SU-DHL-6 (cell line): ENCODE data around the gene DDX41.

Experiments
- EZH2phosphoT487 ChIP-seq: fragments of 200-600 bp; sonication (generic), shearing (Covaris generic); conservative IDR thresholded peaks from 2 replicates; pipeline ENCODE4 v1.6.1; 2018; ENCODE audit warnings: mild to moderate bottlenecking, antibody characterized with exemption, low read length, moderate library complexity, mixed read lengths
- TF ChIP-seq, protein P1 (sequence below): fragments of 200-600 bp; sonication (generic); IDR thresholded peaks from one replicate; pipeline ENCODE4 v1.5.1; 2017; ENCODE audit warnings: antibody characterized with exemption, mild to moderate bottlenecking, low read length, moderate library complexity; ENCODE audit not compliant: insufficient read depth, poor library complexity, severe bottlenecking

- TF ChIP-seq, protein P1, sequence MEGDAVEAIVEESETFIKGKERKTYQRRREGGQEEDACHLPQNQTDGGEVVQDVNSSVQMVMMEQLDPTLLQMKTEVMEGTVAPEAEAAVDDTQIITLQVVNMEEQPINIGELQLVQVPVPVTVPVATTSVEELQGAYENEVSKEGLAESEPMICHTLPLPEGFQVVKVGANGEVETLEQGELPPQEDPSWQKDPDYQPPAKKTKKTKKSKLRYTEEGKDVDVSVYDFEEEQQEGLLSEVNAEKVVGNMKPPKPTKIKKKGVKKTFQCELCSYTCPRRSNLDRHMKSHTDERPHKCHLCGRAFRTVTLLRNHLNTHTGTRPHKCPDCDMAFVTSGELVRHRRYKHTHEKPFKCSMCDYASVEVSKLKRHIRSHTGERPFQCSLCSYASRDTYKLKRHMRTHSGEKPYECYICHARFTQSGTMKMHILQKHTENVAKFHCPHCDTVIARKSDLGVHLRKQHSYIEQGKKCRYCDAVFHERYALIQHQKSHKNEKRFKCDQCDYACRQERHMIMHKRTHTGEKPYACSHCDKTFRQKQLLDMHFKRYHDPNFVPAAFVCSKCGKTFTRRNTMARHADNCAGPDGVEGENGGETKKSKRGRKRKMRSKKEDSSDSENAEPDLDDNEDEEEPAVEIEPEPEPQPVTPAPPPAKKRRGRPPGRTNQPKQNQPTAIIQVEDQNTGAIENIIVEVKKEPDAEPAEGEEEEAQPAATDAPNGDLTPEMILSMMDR = no peak
- no peak for TF ChIP-seq EZH2phosphoT487
These were observed 33.4 kb upstream of the DDX41 start for GRCh38 chr5:177550122-177550521.
